K562 (cell line): ENCODE data around the gene KLHL14. TPM values are rescaled to one million over a fixed set of nuclear protein-coding genes. Genes with fewer than 3 reads are reported as not detected.

Experiments
- ATAC-seq: fragments of 200-7000 bp; cut with Tn5 transposase; 3 replicates; pipeline ENCODE4 v1.9.1; 2020; ENCODE audit warnings: moderate library complexity
- BruUV-seq: library from RNA; stranded (reverse); fragments of 400-500 nt; replicated peaks from 2 replicates; lab custom pipeline; 2021; lab: Mats Ljungman, UMichigan
- CTCF ChIA-PET: fragments of 300-600 bp; formaldehyde crosslinking; extraction: SDS; loops from one replicate; lab custom pipeline; 2021; ENCODE audit warnings: low intra/inter-chr PET ratio; lab: Yijun Ruan, JAX
- POLR2A ChIA-PET: fragments of 300-600, 350-650 bp; sonication (Branson Sonifier 250); formaldehyde crosslinking; extraction: SDS; loops from one replicate; lab custom pipeline; 2021; ENCODE audit warnings: antibody characterized with exemption, inconsistent platforms; lab: Yijun Ruan, JAX
- DNase-seq, 4 experiments: peaks; one replicate each; pipeline versions ENCODE4 v3.0.0 to v3.0.0-alpha.2; 2011 to 2018; ENCODE audit warnings: low spot score in 3 of 4, mixed read lengths in 3 of 4; ENCODE audit errors: extremely low read depth in 1 of 4
- FAIRE-seq: peaks from 2 replicates; lab custom pipeline; 2011; peaks lifted over from hg19 to GRCh38; lab: Jason Lieb, UNC
- H2AFZ ChIP-seq: 2 replicates; pipeline ENCODE4 v1.6.0; 2011; ENCODE audit warnings: low read depth, low read length, control low read depth, inconsistent platforms
- H3K27ac ChIP-seq: fragments of 200-600 bp; 3 replicates; pipeline ENCODE4 v1.8.0; 2011; ENCODE audit warnings: low read depth, mild to moderate bottlenecking, control low read depth, inconsistent platforms, low read length, moderate library complexity, mixed read lengths; ENCODE audit errors: extremely low read depth
- H3K27me3 ChIP-seq, 2 experiments: fragments of 300-600 bp in 1 of 2; 2 replicates in 1 of 2; 3 replicates in 1 of 2; pipeline versions ENCODE4 v1.6.0 to v1.8.0; 2011; ENCODE audit warnings: inconsistent platforms in 2 of 2, low read length in 2 of 2, mild to moderate bottlenecking in 1 of 2, mixed read lengths in 1 of 2, moderate library complexity in 1 of 2; ENCODE audit not compliant: control insufficient read depth in 2 of 2, insufficient read depth in 2 of 2
- H3K36me3 ChIP-seq: fragments of 300-600 bp; 3 replicates; pipeline ENCODE4 v1.8.0; 2011; ENCODE audit warnings: mild to moderate bottlenecking, low read length, inconsistent platforms; ENCODE audit not compliant: control insufficient read depth, insufficient read depth
- H3K4me1 ChIP-seq, 2 experiments: fragments of 200-600 bp in 1 of 2; replicated peaks in 1 of 2; 2 replicates in 1 of 2; 3 replicates in 1 of 2; pipeline versions ENCODE4 v1.5.1 to v1.8.0; 2011; ENCODE audit warnings: inconsistent platforms in 2 of 2, low read length in 2 of 2, mild to moderate bottlenecking in 1 of 2, mixed read lengths in 1 of 2, moderate library complexity in 1 of 2; ENCODE audit not compliant: control insufficient read depth in 2 of 2, insufficient read depth in 2 of 2
- H3K4me2 ChIP-seq: 2 replicates; pipeline ENCODE4 v1.6.1; 2011; ENCODE audit warnings: low read length, control low read depth, inconsistent platforms, mixed read lengths; ENCODE audit not compliant: insufficient read depth
- H3K4me3 ChIP-seq: fragments of 200-600 bp; sonication (generic), shearing (Covaris generic); 2 replicates; pipeline ENCODE4 v1.5.1; 2016; ENCODE audit warnings: control low read depth, inconsistent platforms
- H3K79me2 ChIP-seq: fragments of 200-600 bp; 3 replicates; pipeline ENCODE4 v1.8.0; 2011; ENCODE audit warnings: low read length, inconsistent platforms; ENCODE audit not compliant: control insufficient read depth, insufficient read depth
- H3K9ac ChIP-seq, 2 experiments: 2 replicates each; pipeline versions ENCODE4 v1.6.0 to v1.6.1; 2011; ENCODE audit warnings: low read depth in 2 of 2, low read length in 2 of 2, control low read depth in 1 of 2, inconsistent platforms in 1 of 2, mild to moderate bottlenecking in 1 of 2, mixed read lengths in 1 of 2; ENCODE audit not compliant: insufficient read depth in 1 of 2
- H3K9me1 ChIP-seq: one replicate; pipeline ENCODE4 v1.6.0; 2011; ENCODE audit warnings: inconsistent platforms, mild to moderate bottlenecking, low read length, moderate library complexity; ENCODE audit not compliant: control insufficient read depth, insufficient read depth
- H3K9me3 ChIP-seq: replicated peaks from 2 replicates; pipeline ENCODE4 v1.5.1; 2011; ENCODE audit warnings: low read depth, low read length, inconsistent platforms; ENCODE audit not compliant: control insufficient read depth, insufficient read depth
- H4K20me1 ChIP-seq: replicated peaks from 2 replicates; pipeline ENCODE4 v1.6.1; 2011; ENCODE audit warnings: low read length, inconsistent platforms, mixed read lengths; ENCODE audit not compliant: control insufficient read depth, insufficient read depth
- JUN ChIP-seq, 2 experiments: sonication (generic) in 1 of 2; formaldehyde crosslinking in 1 of 2; IDR thresholded peaks; 2 replicates each; pipeline versions ENCODE4 v1.6.1 to v1.8.0; 2012 to 2022; ENCODE audit warnings: borderline replicate concordance in 2 of 2, mild to moderate bottlenecking in 2 of 2, improper control_type of control experiment in 1 of 2, low read depth in 1 of 2, low read length in 1 of 2, missing genetic modification reagents in 1 of 2
- KLF10 ChIP-seq: fragments of 250-450 bp; sonication (Bioruptor Pico); IDR thresholded peaks from 2 replicates; pipeline ENCODE4 v1.6.1; 2021; ENCODE audit warnings: matching md5 sums
- PHF21A ChIP-seq: fragments of 450-650 bp; IDR thresholded peaks from 2 replicates; pipeline ENCODE4 v1.6.1; 2017; ENCODE audit warnings: low read depth, borderline replicate concordance
- SLC30A9 ChIP-seq: fragments of 250-450 bp; sonication (Bioruptor Pico); IDR thresholded peaks from 2 replicates; pipeline ENCODE4 v1.8.0; 2022; ENCODE audit warnings: mild to moderate bottlenecking, moderate library complexity
- XRCC5 ChIP-seq: fragments of 200-400 bp; formaldehyde crosslinking; IDR thresholded peaks from 2 replicates; pipeline ENCODE4 v1.6.1; 2017; ENCODE audit warnings: low read depth, mild to moderate bottlenecking, low read length
- ZBTB40 ChIP-seq, 2 experiments: fragments of 450-650 bp in 1 of 2; sonication (generic) in 1 of 2; formaldehyde crosslinking in 1 of 2; IDR thresholded peaks; 2 replicates each; pipeline versions ENCODE4 v1.7.1 to v1.9.0; 2016 to 2022; ENCODE audit warnings: inconsistent platforms in 1 of 2, mild to moderate bottlenecking in 1 of 2, missing genetic modification reagents in 1 of 2
- WGBS: fragments of 100-300 bp; shearing (Covaris generic); methylation state at CpG from one replicate; pipeline ENCODE4 v1.1.6; 2016; ENCODE audit warnings: low coverage, mixed read lengths; ENCODE audit not compliant: insufficient coverage; ENCODE audit errors: missing lambda C conversion rate; 5-methylcytosine and 5-hydroxymethylcytosine counted together
- in situ Hi-C: fragments of 300-500 bp; cut with MboI; formaldehyde crosslinking; loops from 4 replicates; pipeline ENCODE4 v1.15.0; 2018; ENCODE audit warnings: inconsistent platforms, mixed read lengths
- intact Hi-C: fragments of 100-400 bp; cut with micrococcal nuclease; formaldehyde crosslinking; loops from 2 replicates; pipeline ENCODE4 v1.14.2; 2022
- polyA plus RNA-seq, 8 experiments: library from polyadenylated mRNA; depleted of rRNA in 4 of 8; stranded (reverse) in 5 of 8; unstranded in 3 of 8; fragments of >200 nt; fragmentation: Nextera tagmentation in 2 of 8; fragmentation: Illumina TruSeq in 1 of 8; extraction: Ambion mirVana in 2 of 8; extraction: Trizol in 1 of 8; gene quantifications; 2 replicates each; pipeline versions ENCODE4 v1.2.1 to v1.2.3, GENCODE V29; 2011 to 2014; ENCODE audit warnings: inconsistent platforms in 1 of 8, missing spikeins in 1 of 8
- total RNA-seq, 7 experiments: library from RNA; depleted of rRNA in 6 of 7; stranded (reverse); fragments of >200 nt in 6 of 7; fragmentation: Illumina TruSeq in 2 of 7; extraction: Trizol in 2 of 7; gene quantifications; 2 replicates each; pipeline versions ENCODE4 v1.2.1 to v1.2.3, GENCODE V29; 2011 to 2021; ENCODE audit warnings: low replicate concordance in 1 of 7

Gene KLHL14
- total and polyA plus RNA-seq, 9 of the 15 experiments (the other 6 are each of a cell fraction or from before 2014, with no cell fraction given), result not detected

DNA sequence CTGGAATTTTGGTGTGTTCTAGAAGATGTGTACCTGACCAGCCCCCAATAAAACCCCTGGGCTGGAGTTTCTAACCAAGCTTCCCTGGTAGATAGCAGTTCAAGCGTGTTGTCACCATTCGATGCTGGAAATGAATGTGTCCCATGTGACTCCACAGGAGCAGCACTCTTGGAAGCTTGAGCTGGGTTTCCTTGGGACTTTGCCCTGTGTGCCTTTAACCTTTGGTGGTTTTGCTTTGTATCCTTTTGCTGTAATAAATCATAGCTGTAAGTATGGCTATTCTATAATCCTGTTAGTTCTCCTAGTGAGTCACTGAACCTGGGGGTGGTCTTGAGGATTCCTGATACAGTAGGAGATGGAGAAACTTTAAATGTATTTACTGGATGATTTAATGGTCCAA lies 65.2 kb downstream of the KLHL14 start:
- no peak overlapping the region for H3K4me2 ChIP-seq
- no peak for TF ChIP-seq SLC30A9
- no peak for TF ChIP-seq XRCC5
- DNase-seq, result no peak
- ChIA-PET POLR2A (interaction anchor here (0.6 kb wide), 1 partner anchor 119 kb away, joined by 3 read pairs; no protein-coding TSS in a partner anchor), CTCF (no interaction called here)
- H3K9me1 ChIP-seq, result no peaks in the 10 kb centered on the region
- ATAC-seq, result no peak
- no peak overlapping the region for H3K4me3 ChIP-seq
- H4K20me1 ChIP-seq, result no peaks in the 10 kb centered on the region
- H3K27ac ChIP-seq, result no peak overlapping the region
- in situ Hi-C loops (no loop called here), intact Hi-C loops (no loop called here)
- no peaks in the 10 kb centered on the region; the same call in 1 of the 2 replicates for H3K9me3 ChIP-seq
- no peaks in the 10 kb centered on the region for H3K27me3 ChIP-seq
- H3K36me3 ChIP-seq, result no peaks in the 10 kb centered on the region
- BruUV-seq, result no TSS peak
- H2AFZ ChIP-seq, result no peak overlapping the region
- H3K9ac ChIP-seq, result no peak overlapping the region
- no peaks in the 10 kb centered on the region for H3K4me1 ChIP-seq
- FAIRE-seq, result no peak
- 0% methylated on average over 2 of the region's 2 CpGs for WGBS
- H3K79me2 ChIP-seq, result no peaks in the 10 kb centered on the region

GRCh38 chr18:32707147-32707546 lies 65.7 kb downstream of the KLHL14 start:
- Histone ChIP-seq H3K4me2 (no peak overlapping the region), H3K27ac (no peak overlapping the region), H3K27me3 (no peaks in the 10 kb centered on the region), H2AFZ (no peak overlapping the region), H3K79me2 (no peaks in the 10 kb centered on the region), H3K9me1 (no peaks in the 10 kb centered on the region), H3K4me3 (no peak overlapping the region), H3K36me3 (no peaks in the 10 kb centered on the region), H4K20me1 (no peaks in the 10 kb centered on the region), H3K4me1 (no peaks in the 10 kb centered on the region), H3K9ac (no peak overlapping the region), H3K9me3 (no peaks in the 10 kb centered on the region; the same call in 1 of the 2 replicates)
- no peak for ATAC-seq
- POLR2A ChIA-PET, result interaction anchor here (0.6 kb wide), 1 partner anchor 119 kb away, joined by 3 read pairs; no protein-coding TSS in a partner anchor
- 0% methylated on average over 2 of the region's 2 CpGs for WGBS
- no peak for DNase-seq
- intact Hi-C loops, result no loop called here
- no peak for FAIRE-seq
- CTCF ChIA-PET, result no interaction called here
- in situ Hi-C loops, result no loop called here
- BruUV-seq, result no TSS peak
- TF ChIP-seq KLF10 (no peak), JUN (IDR thresholded peaks at IDR 0.05; ENCODE audit: borderline replicate concordance, low read depth, low read length) (no peak), JUN (CRISPR knock-in tag; IDR thresholded peaks at IDR 0.05; ENCODE audit: borderline replicate concordance) (no peak), ZBTB40 (IDR thresholded peaks at IDR 0.05) (no peak), ZBTB40 (CRISPR knock-in tag; IDR thresholded peaks at IDR 0.05) (no peak), PHF21A (no peak)
